GM21515 (cell line): ENCODE results near the gene KANK3.

Experiments
- ATAC-seq: cut with Tn5 transposase; IDR thresholded peaks from one replicate; pipeline ENCODE4 v1.9.1; 2021; ENCODE audit not compliant: unreplicated experiment

Gene KANK3

DNA sequence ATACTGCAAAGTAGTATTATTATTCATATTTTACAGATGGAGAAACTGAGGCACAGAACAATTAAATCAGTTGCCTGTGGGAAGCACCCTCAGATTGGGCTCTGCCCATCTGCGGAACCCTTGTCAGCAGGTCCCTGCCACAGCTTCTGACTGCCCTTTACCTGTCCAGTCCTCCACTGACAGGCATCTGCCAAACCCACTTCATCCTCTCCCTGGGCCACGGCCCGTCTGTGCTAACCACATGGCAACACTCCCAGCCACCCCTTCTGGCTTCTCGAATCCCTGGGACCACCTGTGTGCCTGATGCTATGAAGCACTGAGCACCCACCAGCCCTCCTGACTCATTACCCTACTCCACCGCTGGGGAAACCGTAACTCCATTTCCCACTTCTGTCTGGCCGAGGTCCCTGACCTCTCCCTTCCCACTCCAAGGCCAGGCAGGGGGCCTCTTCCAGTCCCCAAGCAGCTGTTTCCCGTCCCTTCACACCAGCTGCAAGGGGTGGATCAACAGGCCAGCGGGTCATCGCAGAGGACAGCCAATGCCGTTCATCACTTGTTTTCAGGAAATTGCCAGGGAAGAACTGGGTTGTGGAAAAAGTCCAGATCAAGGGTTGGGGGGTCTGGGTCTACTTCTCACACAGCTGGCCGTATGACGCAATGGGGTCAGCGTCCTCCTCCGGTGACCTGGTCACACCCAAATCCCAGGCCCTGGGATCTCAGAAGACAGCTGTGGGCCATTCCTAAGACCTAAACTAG lies 2.5 kb downstream of the KANK3 start:
- no peak for ATAC-seq

GRCh38 chr19:8338835-8339234 lies 4.2 kb downstream of the KANK3 start:
- ATAC-seq: no peak

- ATAC-seq: no peak
Observed at GRCh38 chr19:8337728-8338127, 5.3 kb downstream of the KANK3 start.

GRCh38 chr19:8336660-8337059 lies 6.4 kb downstream of the KANK3 start:
- ATAC-seq: no peak

- ATAC-seq: no peak
Observed at GRCh38 chr19:8336072-8336569, 6.9 kb downstream of the KANK3 start.

GRCh38 chr19:8335343-8336071 lies 7.6 kb downstream of the KANK3 start:
- ATAC-seq: no peak

DNA sequence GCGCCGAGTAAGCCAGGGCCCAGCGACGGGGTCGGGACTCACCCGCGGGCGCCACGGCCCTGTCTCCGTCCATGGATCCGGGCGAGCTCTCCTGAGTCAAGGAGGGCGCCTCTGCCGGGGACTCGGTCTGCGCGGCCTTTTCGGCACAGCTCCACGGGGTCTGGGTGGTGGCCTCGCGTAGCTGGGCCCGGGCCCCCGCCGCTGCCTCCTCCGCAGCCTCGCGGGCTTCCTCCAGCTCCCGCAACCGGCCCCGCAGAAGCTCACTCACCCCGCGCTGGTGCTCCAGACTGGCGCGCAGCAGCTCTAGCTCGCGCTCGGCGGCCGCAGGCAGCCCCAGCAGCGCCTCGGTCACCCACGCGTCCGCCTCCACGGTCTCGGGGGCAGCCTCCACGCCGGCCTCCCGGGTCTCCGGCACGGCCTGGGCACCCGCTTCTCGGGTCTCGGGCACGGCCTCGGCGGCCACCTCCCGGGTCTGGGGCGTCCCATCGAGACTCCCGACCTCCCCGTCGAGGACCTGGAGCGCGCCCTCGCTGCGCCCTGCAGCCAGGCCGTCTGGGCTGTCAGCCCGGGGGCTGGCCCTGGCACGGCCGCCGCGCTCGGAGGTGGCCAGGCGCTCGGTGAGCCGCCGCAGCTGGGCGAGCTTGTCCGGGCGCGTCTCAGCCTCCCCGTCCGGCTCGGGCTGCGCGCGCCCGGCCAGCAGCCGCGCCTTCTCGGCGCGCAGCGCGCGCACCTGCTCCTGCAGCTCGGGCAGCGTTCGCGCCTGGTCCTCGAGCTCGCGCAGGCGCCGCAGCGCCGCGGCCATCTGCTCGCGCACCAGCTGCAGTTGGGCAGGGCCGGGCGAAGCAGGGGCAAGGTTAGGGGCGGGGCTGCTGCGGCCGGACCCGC lies 8.4 kb downstream of the KANK3 start:
- ATAC-seq: no peak

DNA sequence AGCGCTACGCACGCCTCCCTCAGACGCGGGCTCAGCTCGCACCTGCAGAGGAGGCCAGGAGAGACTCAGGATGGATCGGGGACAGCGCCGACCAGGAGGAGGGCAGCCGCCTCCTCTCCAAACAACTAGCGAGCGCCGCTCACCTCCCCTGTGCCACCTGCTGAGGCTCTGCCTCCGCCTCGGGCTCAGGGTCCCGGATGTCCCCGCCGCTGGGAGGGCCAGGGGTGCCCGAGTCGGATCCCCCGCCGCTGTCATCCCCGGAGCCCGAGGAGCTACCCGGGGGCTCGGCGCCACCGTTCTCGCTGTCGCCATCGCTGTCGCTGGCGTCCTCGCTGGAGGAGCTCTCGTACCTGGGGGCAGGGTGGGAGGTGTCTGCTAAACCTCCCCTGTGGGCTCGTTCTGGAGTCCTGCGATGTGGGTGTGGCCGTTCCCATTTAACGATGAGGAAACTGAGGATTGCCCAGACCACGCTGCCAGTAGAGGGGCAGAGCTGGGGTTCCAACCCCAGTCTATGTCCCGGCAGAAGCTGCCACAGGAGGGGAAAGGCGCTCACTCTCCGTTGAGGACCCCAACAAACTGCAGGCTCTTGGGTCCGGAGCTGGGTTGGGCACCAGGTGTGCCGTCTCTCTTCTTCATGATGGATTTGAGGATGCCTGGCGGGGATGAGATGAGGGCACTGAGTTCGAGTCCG lies 9.2 kb downstream of the KANK3 start:
- no peak for ATAC-seq

- ATAC-seq: no peak
Observed at GRCh38 chr19:8332976-8333766, 9.9 kb downstream of the KANK3 start.

DNA sequence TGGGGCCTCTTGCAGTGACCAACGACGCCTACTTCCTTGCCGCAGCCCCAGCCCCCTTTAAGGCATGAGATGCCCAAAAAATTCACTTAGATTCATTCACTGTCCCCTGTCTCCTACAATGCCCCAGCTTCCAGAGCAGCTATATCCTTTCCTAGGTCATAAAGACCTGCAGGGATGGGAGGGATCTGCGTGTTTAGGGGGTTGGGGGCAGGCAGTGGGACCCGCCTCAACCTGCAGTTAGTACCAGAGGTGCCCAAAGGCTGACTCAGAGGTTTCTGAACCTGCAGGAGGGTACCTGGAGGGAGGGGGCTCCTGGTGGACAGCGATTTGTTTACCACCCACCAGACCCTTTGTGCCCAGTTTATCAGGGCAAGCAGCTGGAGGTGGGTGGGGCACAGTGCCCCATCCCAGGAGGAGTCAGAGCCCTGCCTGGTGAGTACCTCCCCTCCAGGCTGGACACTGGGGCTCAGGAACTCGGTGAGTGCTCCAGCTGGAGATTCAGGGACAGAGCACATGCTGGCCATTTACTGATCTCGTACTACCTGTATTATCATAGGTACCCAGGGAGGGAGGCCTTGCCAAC lies 11.7 kb downstream of the KANK3 start:
- no peak for ATAC-seq

DNA sequence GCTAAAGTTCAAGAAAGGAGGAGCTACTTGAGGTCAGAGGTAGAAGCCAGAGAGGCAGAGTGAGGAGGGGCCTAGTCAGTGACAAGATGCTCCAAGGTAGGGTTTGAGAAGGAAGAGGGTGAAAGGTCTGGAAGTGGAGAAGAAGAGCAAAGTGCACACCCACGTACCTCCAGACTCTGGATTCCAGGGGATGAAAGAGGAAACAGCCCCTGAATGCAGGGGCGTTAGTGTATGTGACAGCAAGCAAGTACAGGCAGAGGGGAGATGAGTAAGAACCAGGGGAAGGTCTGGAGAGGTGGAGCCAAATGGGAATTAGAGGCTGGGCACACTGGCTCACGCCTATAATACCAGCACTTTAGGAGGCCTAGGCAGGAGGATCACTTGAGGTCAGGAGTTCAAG lies 13.1 kb downstream of the KANK3 start:
- ATAC-seq: no peak

- no peak for ATAC-seq
Observed at GRCh38 chr19:8325454-8325853, 17.6 kb downstream of the KANK3 start.

GRCh38 chr19:8324186-8325050 lies 18.6 kb downstream of the KANK3 start:
- ATAC-seq: no peak

DNA sequence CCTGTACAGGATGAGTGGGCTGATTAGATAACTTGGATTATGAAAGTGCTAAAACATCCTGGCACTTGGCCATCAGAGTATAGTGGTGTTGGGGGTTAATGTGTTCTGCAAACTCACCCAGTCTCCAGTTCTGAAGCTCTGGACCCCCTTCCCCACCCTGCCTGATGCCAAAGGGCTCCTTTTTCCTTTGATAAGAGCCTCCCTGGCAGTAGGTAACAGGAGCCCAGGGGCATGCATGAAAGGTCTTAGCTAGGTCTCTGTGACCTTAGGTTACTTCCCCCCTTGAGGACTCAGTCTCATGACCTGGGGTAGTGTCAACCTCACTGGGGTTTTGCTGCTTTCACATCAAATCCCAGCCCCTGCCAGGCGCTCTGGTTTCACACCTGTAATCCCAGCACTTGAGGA lies 19.3 kb downstream of the KANK3 start:
- ATAC-seq: no peak

- no peak for ATAC-seq
Observed at GRCh38 chr19:8322638-8322997, 20.4 kb downstream of the KANK3 start.

DNA sequence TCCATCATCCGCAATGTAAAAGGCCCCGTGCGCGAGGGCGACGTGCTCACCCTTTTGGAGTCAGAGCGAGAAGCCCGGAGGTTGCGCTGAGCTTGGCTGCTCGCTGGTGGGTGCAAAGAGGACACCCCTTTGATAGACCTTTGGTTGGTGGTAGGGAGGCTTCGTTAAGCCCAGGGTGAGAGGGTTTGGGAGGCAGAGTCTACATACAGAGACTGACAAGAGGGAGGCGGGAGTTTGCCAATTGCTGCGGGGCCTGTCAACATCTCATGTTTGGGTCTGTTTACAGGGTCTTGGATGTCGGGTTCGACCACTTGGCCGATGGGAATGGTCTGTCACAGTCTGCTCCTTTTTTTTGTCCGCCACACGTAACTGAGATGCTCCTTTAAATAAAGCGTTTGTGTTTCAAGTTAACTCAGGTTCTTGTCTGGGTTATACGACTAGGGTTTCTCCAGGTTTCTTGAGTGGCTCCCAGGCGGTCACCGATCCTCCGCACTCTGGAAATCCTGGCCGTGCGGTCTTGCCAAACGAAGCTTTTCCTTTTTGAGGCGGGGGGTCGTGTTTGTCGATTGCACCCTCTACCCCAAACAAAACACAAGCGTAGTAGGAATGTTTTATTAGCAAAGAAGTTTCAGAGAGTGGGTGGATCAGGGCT lies 20.9 kb downstream of the KANK3 start:
- no peak for ATAC-seq

DNA sequence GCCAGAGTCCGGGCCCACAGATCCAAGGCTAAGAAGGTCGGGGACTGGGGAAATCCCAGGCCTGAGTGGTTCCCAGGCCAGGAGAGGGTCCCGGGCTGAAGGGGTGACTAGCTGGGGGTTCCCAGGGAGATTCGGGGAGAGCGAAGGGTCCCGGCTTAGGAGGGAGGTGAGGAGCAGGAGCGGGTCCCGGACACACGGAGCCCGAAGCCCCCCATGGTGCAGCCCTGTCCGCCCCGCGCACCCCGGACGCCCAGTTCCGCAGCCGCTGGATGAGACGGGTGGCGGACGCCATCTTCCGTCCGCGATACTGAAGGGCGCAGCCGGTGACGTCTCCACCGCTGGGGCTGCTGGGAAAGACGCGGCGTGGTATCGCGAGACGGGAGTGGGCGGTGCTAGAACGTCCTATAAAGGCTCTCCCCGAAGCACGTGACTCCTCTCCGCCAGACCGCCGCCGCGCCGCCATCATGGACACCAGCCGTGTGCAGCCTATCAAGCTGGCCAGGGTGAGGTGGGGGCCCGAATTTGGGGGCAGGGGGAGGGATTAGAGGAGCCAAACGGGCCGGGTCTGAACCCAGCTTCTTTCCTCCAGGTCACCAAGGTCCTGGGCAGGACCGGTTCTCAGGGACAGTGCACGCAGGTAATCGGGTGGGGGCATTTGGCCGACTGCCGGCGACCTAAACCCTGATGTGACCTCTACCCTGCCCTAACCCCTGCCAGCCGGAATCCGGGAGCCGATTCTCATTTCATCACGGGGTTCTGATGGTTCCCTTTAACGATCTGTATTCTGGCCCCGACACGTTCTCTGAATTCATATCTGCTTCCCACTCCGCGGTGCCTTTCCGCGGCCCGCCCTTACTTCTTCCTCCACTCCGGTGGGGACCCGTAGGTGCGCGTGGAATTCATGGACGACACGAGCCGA lies 21.7 kb downstream of the KANK3 start, which contains the start of the genes NDUFA7 and RPS28:
Gene NDUFA7 (minus strand): TSS at position 309 of the 919 bp plus-strand sequence. CDS start 17 bp downstream, at position 292.
Gene RPS28 (plus strand): TSS at position 430 of the 919 bp plus-strand sequence. CDS start 35 bp downstream, at position 465.
- peak; percentile 80 for ATAC-seq
